A549 (cell line): ENCODE data around the gene SLC12A7.

Experiments used
- HOXA7 ChIP-seq: fragments of 250-450 bp; sonication (Bioruptor Pico); IDR thresholded peaks from 2 replicates; pipeline ENCODE4 v1.5.0; 2020; ENCODE audit warnings: mild to moderate bottlenecking, moderate library complexity
- JUNB ChIP-seq: fragments of >200 bp; sonication (Bioruptor Twin); formaldehyde crosslinking; IDR thresholded peaks from 2 replicates; pipeline ENCODE4 v1.6.1; 2016
- TF ChIP-seq, protein P1 (sequence below): fragments of >200 bp; sonication (Bioruptor Twin); formaldehyde crosslinking; IDR thresholded peaks from 3 replicates; pipeline ENCODE4 v1.5.1; 2016

DNA sequence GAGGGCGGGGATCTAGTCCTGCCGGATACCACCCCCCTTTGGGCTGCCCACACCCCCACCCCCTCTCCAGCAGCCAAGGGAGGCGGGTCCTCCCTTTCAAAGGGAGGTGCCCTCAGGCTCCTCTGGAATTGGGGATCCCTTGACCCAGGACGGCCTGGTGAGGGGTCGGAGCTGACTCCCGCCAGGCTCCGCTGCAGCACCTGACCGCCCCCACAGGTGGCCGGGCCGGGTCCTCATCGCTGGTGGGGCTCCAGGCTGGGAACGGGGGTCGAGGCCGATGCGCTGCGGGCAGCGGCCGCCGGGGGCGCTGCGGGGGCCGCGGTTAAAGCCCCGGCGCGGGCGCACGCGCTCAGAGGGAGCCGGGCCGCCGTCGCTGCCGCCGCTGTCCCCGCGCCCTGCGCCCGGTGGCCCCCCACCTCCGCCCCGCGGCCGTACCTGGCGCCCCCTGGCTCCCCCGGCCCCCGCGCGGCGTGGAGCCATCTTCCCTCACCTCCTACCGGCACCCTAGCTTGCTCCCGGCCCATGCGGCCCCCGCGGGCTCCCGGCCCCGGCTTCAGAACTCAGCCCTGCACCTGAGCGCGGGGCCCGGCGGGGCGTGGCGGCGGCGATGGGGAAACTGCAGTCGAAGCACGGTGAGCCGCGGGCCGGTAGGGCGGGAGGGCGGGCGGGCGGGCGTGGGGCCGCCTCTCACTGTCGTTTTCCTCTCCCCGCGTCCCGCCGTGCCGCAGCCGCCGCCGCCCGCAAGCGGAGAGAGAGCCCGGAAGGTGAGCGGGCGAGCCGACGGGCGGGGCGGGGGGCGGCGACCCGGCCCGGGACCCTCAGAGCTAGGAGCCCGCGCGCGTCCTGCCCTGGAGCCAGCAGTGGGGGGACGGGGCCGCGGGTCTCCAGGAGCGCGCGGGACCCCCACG, 103.2 kb downstream of the SLC12A7 start, which contains the start of gene NKD2:
- no peak for TF ChIP-seq JUNB
- no peak for TF ChIP-seq HOXA7 (CRISPR knock-in tag)
- TF ChIP-seq, protein P1, sequence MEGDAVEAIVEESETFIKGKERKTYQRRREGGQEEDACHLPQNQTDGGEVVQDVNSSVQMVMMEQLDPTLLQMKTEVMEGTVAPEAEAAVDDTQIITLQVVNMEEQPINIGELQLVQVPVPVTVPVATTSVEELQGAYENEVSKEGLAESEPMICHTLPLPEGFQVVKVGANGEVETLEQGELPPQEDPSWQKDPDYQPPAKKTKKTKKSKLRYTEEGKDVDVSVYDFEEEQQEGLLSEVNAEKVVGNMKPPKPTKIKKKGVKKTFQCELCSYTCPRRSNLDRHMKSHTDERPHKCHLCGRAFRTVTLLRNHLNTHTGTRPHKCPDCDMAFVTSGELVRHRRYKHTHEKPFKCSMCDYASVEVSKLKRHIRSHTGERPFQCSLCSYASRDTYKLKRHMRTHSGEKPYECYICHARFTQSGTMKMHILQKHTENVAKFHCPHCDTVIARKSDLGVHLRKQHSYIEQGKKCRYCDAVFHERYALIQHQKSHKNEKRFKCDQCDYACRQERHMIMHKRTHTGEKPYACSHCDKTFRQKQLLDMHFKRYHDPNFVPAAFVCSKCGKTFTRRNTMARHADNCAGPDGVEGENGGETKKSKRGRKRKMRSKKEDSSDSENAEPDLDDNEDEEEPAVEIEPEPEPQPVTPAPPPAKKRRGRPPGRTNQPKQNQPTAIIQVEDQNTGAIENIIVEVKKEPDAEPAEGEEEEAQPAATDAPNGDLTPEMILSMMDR: peak; percentile 85
